Mammary epithelial cell (primary cell): ENCODE data around the gene CACNA2D4.

Experiments used
- EZH2 ChIP-seq: IDR thresholded peaks from 2 replicates; pipeline ENCODE4 v1.6.1; 2012; ENCODE audit warnings: low read length, inconsistent platforms, borderline replicate concordance
- TF ChIP-seq, protein P1 (sequence below), 2 donors: IDR thresholded peaks in 1 of 2; conservative IDR thresholded peaks in 1 of 2; 2 replicates each; pipeline ENCODE4 v1.5.1; 2011 to 2012; ENCODE audit warnings: inconsistent platforms in 2 of 2, low read length in 2 of 2, mild to moderate bottlenecking in 2 of 2, control low read depth in 1 of 2, low read depth in 1 of 2; ENCODE audit not compliant: insufficient read depth in 1 of 2; ENCODE audit errors: extremely low read depth in 1 of 2

DNA sequence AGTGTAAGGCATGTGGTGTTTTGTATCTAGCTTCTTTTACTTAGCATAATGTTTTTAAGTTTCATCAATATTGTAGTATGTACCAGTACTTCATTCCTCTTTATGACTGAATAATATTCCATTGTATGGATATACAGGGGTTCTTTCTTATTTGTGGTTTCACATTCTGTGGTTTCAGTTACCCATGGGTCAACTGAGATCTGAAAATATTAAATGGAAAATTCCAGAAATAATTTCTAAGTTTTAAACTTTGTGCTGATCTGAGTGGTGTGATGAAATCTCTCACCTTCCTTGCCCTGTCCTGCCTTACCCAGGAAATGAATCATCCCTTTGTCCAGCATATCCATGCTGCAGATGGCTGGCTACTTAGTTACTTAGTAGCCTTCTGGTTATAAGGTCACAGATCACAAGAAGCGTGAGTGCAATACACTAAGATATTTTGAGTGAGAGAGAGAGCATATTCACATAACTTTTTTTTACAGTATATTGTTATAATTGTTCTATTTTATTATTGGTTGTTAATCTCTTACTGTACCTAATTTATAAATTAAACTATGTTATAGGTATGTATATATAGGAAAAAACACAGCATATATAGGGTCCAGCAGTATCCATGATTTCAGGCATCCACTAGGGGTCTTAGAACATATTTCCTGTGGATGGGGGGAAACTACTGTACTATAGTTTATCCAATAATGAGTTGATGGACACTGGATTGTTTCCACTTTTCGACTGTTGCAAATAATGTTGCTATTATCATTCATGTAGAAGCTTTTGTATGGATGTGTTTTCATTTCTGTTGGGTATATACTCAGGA is 157.7 kb downstream of the CACNA2D4 start:
- TF ChIP-seq, protein P1, sequence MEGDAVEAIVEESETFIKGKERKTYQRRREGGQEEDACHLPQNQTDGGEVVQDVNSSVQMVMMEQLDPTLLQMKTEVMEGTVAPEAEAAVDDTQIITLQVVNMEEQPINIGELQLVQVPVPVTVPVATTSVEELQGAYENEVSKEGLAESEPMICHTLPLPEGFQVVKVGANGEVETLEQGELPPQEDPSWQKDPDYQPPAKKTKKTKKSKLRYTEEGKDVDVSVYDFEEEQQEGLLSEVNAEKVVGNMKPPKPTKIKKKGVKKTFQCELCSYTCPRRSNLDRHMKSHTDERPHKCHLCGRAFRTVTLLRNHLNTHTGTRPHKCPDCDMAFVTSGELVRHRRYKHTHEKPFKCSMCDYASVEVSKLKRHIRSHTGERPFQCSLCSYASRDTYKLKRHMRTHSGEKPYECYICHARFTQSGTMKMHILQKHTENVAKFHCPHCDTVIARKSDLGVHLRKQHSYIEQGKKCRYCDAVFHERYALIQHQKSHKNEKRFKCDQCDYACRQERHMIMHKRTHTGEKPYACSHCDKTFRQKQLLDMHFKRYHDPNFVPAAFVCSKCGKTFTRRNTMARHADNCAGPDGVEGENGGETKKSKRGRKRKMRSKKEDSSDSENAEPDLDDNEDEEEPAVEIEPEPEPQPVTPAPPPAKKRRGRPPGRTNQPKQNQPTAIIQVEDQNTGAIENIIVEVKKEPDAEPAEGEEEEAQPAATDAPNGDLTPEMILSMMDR (conservative IDR thresholded peaks at IDR 0.05 in 1 of 2, IDR thresholded peaks at IDR 0.05 in 1 of 2; ENCODE audit: extremely low read depth in 1 of 2, insufficient read depth in 1 of 2, low read depth in 1 of 2, low read length in 2 of 2), result no peak
- TF ChIP-seq EZH2, result no peak
